Liver (tissue), 9 donors: ENCODE results near the gene DTX3L. TPM values are rescaled to one million over a fixed set of nuclear protein-coding genes. Genes with fewer than 3 reads are reported as not detected.

Experiments used
- DNase-seq: peaks from one replicate; pipeline ENCODE4 v3.0.0-alpha.2; 2017; ENCODE audit warnings: low spot score
- H3K27ac ChIP-seq, 2 donors: one replicate each; pipeline ENCODE4 v1.7.0; 2013; ENCODE audit warnings: inconsistent platforms in 2 of 2, low read length in 2 of 2, control low read depth in 1 of 2, low read depth in 1 of 2, mild to moderate bottlenecking in 1 of 2
- H3K27me3 ChIP-seq, 4 donors: one replicate each; pipeline versions ENCODE4 v1.6.1 to v1.7.0; 2013; ENCODE audit warnings: low read length in 3 of 4, inconsistent platforms in 1 of 4, mild to moderate bottlenecking in 1 of 4, moderate library complexity in 1 of 4; ENCODE audit not compliant: control insufficient read depth in 4 of 4, insufficient read depth in 4 of 4
- H3K36me3 ChIP-seq, 4 donors: one replicate each; pipeline versions ENCODE4 v1.6.1 to v1.7.0; 2013; ENCODE audit warnings: low read length in 3 of 4, mild to moderate bottlenecking in 3 of 4, low read depth in 1 of 4, moderate library complexity in 1 of 4; ENCODE audit not compliant: control insufficient read depth in 4 of 4, insufficient read depth in 3 of 4
- H3K4me1 ChIP-seq, 4 donors: one replicate each; pipeline versions ENCODE4 v1.6.1 to v1.7.0; 2013; ENCODE audit warnings: low read length in 3 of 4, mild to moderate bottlenecking in 3 of 4, moderate library complexity in 1 of 4; ENCODE audit not compliant: control insufficient read depth in 4 of 4, insufficient read depth in 4 of 4
- H3K4me3 ChIP-seq, 3 donors: one replicate each; pipeline versions ENCODE4 v1.6.1 to v1.7.0; 2013; ENCODE audit warnings: low read length in 3 of 3, control low read depth in 1 of 3, low read depth in 1 of 3, mild to moderate bottlenecking in 1 of 3
- H3K9ac ChIP-seq, 2 donors: one replicate each; pipeline ENCODE4 v1.7.0; 2013; ENCODE audit warnings: low read length in 2 of 2, mild to moderate bottlenecking in 2 of 2, moderate library complexity in 2 of 2, control low read depth in 1 of 2, low read depth in 1 of 2
- H3K9me3 ChIP-seq, 4 donors: one replicate each; pipeline versions ENCODE4 v1.6.1 to v1.7.0; 2013; ENCODE audit warnings: low read length in 3 of 4; ENCODE audit not compliant: control insufficient read depth in 4 of 4
- EGR1 ChIP-seq, 2 donors: IDR thresholded peaks; 2 replicates each; pipeline ENCODE4 v1.6.1; 2016 to 2018; ENCODE audit warnings: antibody characterized with exemption in 2 of 2, low read depth in 2 of 2
- FOXA1 ChIP-seq: IDR thresholded peaks from 2 replicates; pipeline ENCODE4 v1.6.1; 2016; ENCODE audit warnings: antibody characterized with exemption
- FOXA2 ChIP-seq: IDR thresholded peaks from 2 replicates; pipeline ENCODE4 v1.6.1; 2016; ENCODE audit warnings: antibody characterized with exemption
- GABPA ChIP-seq, 2 donors: IDR thresholded peaks in 1 of 2; conservative IDR thresholded peaks in 1 of 2; 2 replicates each; pipeline ENCODE4 v1.6.1; 2016; ENCODE audit warnings: antibody characterized with exemption in 2 of 2, mild to moderate bottlenecking in 1 of 2, moderate library complexity in 1 of 2
- HNF4A ChIP-seq, 2 donors: conservative IDR thresholded peaks; 2 replicates each; pipeline ENCODE4 v1.6.1; 2016; ENCODE audit warnings: antibody characterized with exemption in 2 of 2, mild to moderate bottlenecking in 2 of 2
- HNF4G ChIP-seq: IDR thresholded peaks from 2 replicates; pipeline ENCODE4 v1.6.1; 2016; ENCODE audit warnings: antibody characterized with exemption
- JUND ChIP-seq, 2 donors: IDR thresholded peaks; 2 replicates each; pipeline ENCODE4 v1.6.1; 2016; ENCODE audit warnings: antibody characterized with exemption in 2 of 2
- NR2F2 ChIP-seq: IDR thresholded peaks from 2 replicates; pipeline ENCODE4 v1.6.1; 2016; ENCODE audit warnings: antibody characterized with exemption
- RAD21 ChIP-seq, 2 donors: IDR thresholded peaks; 2 replicates each; pipeline ENCODE4 v1.6.1; 2016; ENCODE audit warnings: antibody characterized with exemption in 2 of 2, mild to moderate bottlenecking in 2 of 2
- RXRA ChIP-seq, 2 donors: IDR thresholded peaks; 2 replicates each; pipeline ENCODE4 v1.6.1; 2017 to 2018; ENCODE audit warnings: antibody characterized with exemption in 2 of 2, mild to moderate bottlenecking in 1 of 2
- SP1 ChIP-seq: IDR thresholded peaks from 2 replicates; pipeline ENCODE4 v1.6.1; 2018; ENCODE audit warnings: antibody characterized with exemption, mild to moderate bottlenecking
- TAF1 ChIP-seq: conservative IDR thresholded peaks from 2 replicates; pipeline ENCODE4 v1.6.1; 2016; ENCODE audit warnings: antibody characterized with exemption, mild to moderate bottlenecking
- YY1 ChIP-seq: IDR thresholded peaks from 2 replicates; pipeline ENCODE4 v1.6.1; 2016; ENCODE audit warnings: antibody characterized with exemption, mild to moderate bottlenecking
- ZBTB33 ChIP-seq: IDR thresholded peaks from 2 replicates; pipeline ENCODE4 v1.6.1; 2016; ENCODE audit warnings: antibody characterized with exemption
- WGBS: extraction: QIAGEN DNeasy Blood & Tissue Kit; methylation state at CpG from one replicate; pipeline ENCODE4 v1.1.7; 2013; 5-methylcytosine and 5-hydroxymethylcytosine counted together
- polyA plus RNA-seq, 2 donors: library from polyadenylated mRNA; stranded (reverse) in 1 of 2; unstranded in 1 of 2; fragments of 200-250 nt in 1 of 2; fragments of >200 nt in 1 of 2; fragmentation: Nextera tagmentation in 1 of 2; extraction: Ambion mirVana in 1 of 2; gene quantifications; one replicate each; pipeline versions ENCODE4 v1.2.1 to v1.2.3, GENCODE V29; 2013 to 2015
- total RNA-seq, 2 donors: library from RNA; depleted of rRNA; stranded (reverse); fragments of >200 nt; gene quantifications; one replicate each; pipeline ENCODE4 v1.2.3, GENCODE V29; 2014
- TF ChIP-seq, protein P1 (sequence below): fragments of 150-350 bp; IDR thresholded peaks from 2 replicates; pipeline ENCODE4 v1.5.1; 2017; ENCODE audit warnings: improper control_type of control experiment, low read depth, low read length; ENCODE audit not compliant: missing input control
- TF ChIP-seq, protein P2 (sequence below): IDR thresholded peaks from 2 replicates; pipeline ENCODE4 v1.6.1; 2016; ENCODE audit warnings: antibody characterized with exemption
- TF ChIP-seq, protein P3 (sequence below): IDR thresholded peaks from 2 replicates; pipeline ENCODE4 v1.6.1; 2016; ENCODE audit warnings: antibody characterized with exemption, mild to moderate bottlenecking
- TF ChIP-seq, protein P4 (sequence below): IDR thresholded peaks from 2 replicates; pipeline ENCODE4 v1.6.1; 2016; ENCODE audit warnings: antibody characterized with exemption
- donor health status: healthy.
- donor health status: healthy.
- donor health status: healthy.
- donor health status: healthy.
- donor health status: healthy.

Gene DTX3L
- total and polyA plus RNA-seq, 4 donors: 16.9 to 44.5 (median 23.5) TPM

DNA sequence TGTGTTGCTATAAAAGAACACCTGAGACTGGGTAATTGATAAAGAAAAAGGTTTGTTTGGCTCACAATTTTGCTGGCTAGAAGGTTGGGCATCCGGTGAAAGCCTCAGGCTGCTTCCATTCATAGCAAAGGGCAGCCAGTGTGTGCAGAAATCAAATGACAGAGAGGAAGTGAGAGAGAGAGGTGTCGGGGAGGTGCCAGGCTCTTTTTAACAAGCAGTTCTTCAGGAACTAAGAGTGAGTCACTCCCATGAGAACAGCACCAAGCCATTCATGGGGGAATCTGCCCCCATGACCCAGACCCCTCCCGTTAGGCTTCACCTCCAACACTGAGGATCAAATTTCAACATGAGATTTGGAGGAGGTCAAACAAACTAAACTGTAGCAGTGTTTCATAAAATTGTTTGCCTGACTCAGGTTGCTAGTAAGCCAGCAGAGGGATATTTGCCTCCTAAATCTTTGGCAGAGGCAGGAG lies 8.8 kb downstream of the DTX3L start:
- H3K4me1 ChIP-seq: peaks cover 7 to 35% (median 14%) of the 10 kb centered on the region in 4 donors
- H3K9ac ChIP-seq: no peak overlapping the region
- no peaks in the 10 kb centered on the region for H3K27me3 ChIP-seq
- H3K27ac ChIP-seq: peak overlapping the region; percentile 75 to 88
- 22% methylated on average over 3 of the region's 3 CpGs for WGBS
- H3K4me3 ChIP-seq: no peak overlapping the region
- DNase-seq: peak; percentile 44
- TF ChIP-seq, protein P1, sequence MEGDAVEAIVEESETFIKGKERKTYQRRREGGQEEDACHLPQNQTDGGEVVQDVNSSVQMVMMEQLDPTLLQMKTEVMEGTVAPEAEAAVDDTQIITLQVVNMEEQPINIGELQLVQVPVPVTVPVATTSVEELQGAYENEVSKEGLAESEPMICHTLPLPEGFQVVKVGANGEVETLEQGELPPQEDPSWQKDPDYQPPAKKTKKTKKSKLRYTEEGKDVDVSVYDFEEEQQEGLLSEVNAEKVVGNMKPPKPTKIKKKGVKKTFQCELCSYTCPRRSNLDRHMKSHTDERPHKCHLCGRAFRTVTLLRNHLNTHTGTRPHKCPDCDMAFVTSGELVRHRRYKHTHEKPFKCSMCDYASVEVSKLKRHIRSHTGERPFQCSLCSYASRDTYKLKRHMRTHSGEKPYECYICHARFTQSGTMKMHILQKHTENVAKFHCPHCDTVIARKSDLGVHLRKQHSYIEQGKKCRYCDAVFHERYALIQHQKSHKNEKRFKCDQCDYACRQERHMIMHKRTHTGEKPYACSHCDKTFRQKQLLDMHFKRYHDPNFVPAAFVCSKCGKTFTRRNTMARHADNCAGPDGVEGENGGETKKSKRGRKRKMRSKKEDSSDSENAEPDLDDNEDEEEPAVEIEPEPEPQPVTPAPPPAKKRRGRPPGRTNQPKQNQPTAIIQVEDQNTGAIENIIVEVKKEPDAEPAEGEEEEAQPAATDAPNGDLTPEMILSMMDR: peak; percentile 22
- TF ChIP-seq HNF4G: peak; percentile 64
- peak; percentile 84 to 96 for TF ChIP-seq JUND (IDR thresholded peaks at IDR 0.05)
- TF ChIP-seq FOXA1: no peak
- peak; percentile 88 for TF ChIP-seq NR2F2
- TF ChIP-seq YY1: peak; percentile 87
- no peak for TF ChIP-seq ZBTB33
- TF ChIP-seq EGR1 (IDR thresholded peaks at IDR 0.05; ENCODE audit: low read depth in 2 of 2): no peak
- TF ChIP-seq RAD21 (IDR thresholded peaks at IDR 0.05): peak; percentile 61 to 70
- TF ChIP-seq SP1: peak; percentile 72
- no peak for TF ChIP-seq FOXA2
- peak; percentile 81 to 87 for TF ChIP-seq HNF4A (conservative IDR thresholded peaks at IDR 0.05)
- TF ChIP-seq TAF1: peak; percentile 31
- TF ChIP-seq, protein P2, sequence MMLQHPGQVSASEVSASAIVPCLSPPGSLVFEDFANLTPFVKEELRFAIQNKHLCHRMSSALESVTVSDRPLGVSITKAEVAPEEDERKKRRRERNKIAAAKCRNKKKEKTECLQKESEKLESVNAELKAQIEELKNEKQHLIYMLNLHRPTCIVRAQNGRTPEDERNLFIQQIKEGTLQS: peak; percentile 59
- TF ChIP-seq, protein P3, sequence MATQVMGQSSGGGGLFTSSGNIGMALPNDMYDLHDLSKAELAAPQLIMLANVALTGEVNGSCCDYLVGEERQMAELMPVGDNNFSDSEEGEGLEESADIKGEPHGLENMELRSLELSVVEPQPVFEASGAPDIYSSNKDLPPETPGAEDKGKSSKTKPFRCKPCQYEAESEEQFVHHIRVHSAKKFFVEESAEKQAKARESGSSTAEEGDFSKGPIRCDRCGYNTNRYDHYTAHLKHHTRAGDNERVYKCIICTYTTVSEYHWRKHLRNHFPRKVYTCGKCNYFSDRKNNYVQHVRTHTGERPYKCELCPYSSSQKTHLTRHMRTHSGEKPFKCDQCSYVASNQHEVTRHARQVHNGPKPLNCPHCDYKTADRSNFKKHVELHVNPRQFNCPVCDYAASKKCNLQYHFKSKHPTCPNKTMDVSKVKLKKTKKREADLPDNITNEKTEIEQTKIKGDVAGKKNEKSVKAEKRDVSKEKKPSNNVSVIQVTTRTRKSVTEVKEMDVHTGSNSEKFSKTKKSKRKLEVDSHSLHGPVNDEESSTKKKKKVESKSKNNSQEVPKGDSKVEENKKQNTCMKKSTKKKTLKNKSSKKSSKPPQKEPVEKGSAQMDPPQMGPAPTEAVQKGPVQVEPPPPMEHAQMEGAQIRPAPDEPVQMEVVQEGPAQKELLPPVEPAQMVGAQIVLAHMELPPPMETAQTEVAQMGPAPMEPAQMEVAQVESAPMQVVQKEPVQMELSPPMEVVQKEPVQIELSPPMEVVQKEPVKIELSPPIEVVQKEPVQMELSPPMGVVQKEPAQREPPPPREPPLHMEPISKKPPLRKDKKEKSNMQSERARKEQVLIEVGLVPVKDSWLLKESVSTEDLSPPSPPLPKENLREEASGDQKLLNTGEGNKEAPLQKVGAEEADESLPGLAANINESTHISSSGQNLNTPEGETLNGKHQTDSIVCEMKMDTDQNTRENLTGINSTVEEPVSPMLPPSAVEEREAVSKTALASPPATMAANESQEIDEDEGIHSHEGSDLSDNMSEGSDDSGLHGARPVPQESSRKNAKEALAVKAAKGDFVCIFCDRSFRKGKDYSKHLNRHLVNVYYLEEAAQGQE: no peak
- peak; percentile 74 to 87 for TF ChIP-seq RXRA (IDR thresholded peaks at IDR 0.05)
- TF ChIP-seq, protein P4, sequence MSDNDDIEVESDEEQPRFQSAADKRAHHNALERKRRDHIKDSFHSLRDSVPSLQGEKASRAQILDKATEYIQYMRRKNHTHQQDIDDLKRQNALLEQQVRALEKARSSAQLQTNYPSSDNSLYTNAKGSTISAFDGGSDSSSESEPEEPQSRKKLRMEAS: peak; percentile 56
- TF ChIP-seq GABPA (IDR thresholded peaks at IDR 0.05 in 1 of 2, conservative IDR thresholded peaks at IDR 0.05 in 1 of 2): peak in 1 of 2 donors; percentile 25
- peaks cover 6 to 32% (median 24%) of the 10 kb centered on the region in 4 donors for H3K36me3 ChIP-seq
- no peaks in the 10 kb centered on the region for H3K9me3 ChIP-seq
